ENCODE data around the gene KLHL29.

- no peak for TF ChIP-seq CTCF (IDR thresholded peaks at IDR 0.05)
- TF ChIP-seq POLR2A (IDR thresholded peaks at IDR 0.05), result no peak
Observed at GRCh38 chr2:23659773-23660172, 274.8 kb downstream of the KLHL29 start.
